Endothelial cell of umbilical vein (primary cell): ENCODE data around the gene LAMC1. TPM values are rescaled to one million over a fixed set of nuclear protein-coding genes. Genes with fewer than 3 reads are reported as not detected.

ENCODE experiments used
- BruUV-seq: library from RNA; stranded (reverse); fragments of 400-500 nt; replicated peaks from 2 replicates; lab custom pipeline; 2021; lab: Mats Ljungman, UMichigan
- CTCF ChIA-PET: fragments of 300-600, 350-600 bp; sonication (Branson Sonifier 250); formaldehyde crosslinking; loops from one replicate; lab custom pipeline; 2021; ENCODE audit warnings: antibody characterized with exemption, inconsistent platforms; lab: Charles Lee
- POLR2A ChIA-PET: fragments of 300-600, 350-600 bp; sonication (Branson Sonifier 250); formaldehyde crosslinking; loops from one replicate; lab custom pipeline; 2021; ENCODE audit warnings: antibody characterized with exemption, inconsistent platforms; lab: Charles Lee
- DNase-seq: peaks from one replicate; pipeline ENCODE4 v3.0.0-alpha.2; 2011; ENCODE audit warnings: low read depth, low spot score
- FAIRE-seq: peaks from 2 replicates; lab custom pipeline; 2011; peaks lifted over from hg19 to GRCh38; lab: Jason Lieb, UNC
- H2AFZ ChIP-seq: 2 replicates; pipeline ENCODE4 v1.6.0; 2012; ENCODE audit warnings: low read depth, low read length, control low read depth, inconsistent platforms
- H3K27ac ChIP-seq: 2 replicates; pipeline ENCODE4 v1.5.1; 2011; ENCODE audit warnings: low read depth, mild to moderate bottlenecking, control low read depth, low read length, moderate library complexity; ENCODE audit not compliant: insufficient read depth
- H3K27me3 ChIP-seq, 2 experiments: 2 replicates each; pipeline versions ENCODE4 v1.6.0 to v1.6.1; 2011; ENCODE audit warnings: low read length in 2 of 2, mixed read lengths in 1 of 2; ENCODE audit not compliant: control insufficient read depth in 2 of 2, insufficient read depth in 2 of 2
- H3K36me3 ChIP-seq, 2 experiments: 2 replicates in 1 of 2; 3 replicates in 1 of 2; pipeline ENCODE4 v1.5.1; 2011; ENCODE audit warnings: low read length in 2 of 2, mild to moderate bottlenecking in 1 of 2, moderate library complexity in 1 of 2; ENCODE audit not compliant: control insufficient read depth in 2 of 2, insufficient read depth in 2 of 2; ENCODE audit errors: extremely low read depth in 1 of 2
- H3K4me1 ChIP-seq: 3 replicates; pipeline ENCODE4 v1.5.1; 2011; ENCODE audit warnings: mild to moderate bottlenecking, low read length; ENCODE audit not compliant: control insufficient read depth, insufficient read depth; ENCODE audit errors: extremely low read depth
- H3K4me2 ChIP-seq: 2 replicates; pipeline ENCODE4 v1.6.1; 2011; ENCODE audit warnings: low read length, control low read depth, mixed read lengths; ENCODE audit not compliant: insufficient read depth
- H3K4me3 ChIP-seq, 3 experiments: fragments of 200-600 bp in 1 of 3; sonication (generic), shearing (Covaris generic) in 1 of 3; replicated peaks in 1 of 3; 2 replicates each; pipeline ENCODE4 v1.5.1; 2011 to 2016; ENCODE audit warnings: control low read depth in 3 of 3, low read length in 3 of 3, mild to moderate bottlenecking in 2 of 3, inconsistent platforms in 1 of 3, low read depth in 1 of 3, moderate library complexity in 1 of 3; ENCODE audit not compliant: insufficient read depth in 1 of 3
- H3K79me2 ChIP-seq: 2 replicates; pipeline ENCODE4 v1.6.0; 2012; ENCODE audit warnings: low read length, inconsistent platforms; ENCODE audit not compliant: control insufficient read depth, insufficient read depth
- H3K9ac ChIP-seq: replicated peaks from 2 replicates; pipeline ENCODE3; 2011; ENCODE audit warnings: low read length, control low read depth; ENCODE audit not compliant: insufficient read depth; ENCODE audit errors: extremely low read depth
- H3K9me1 ChIP-seq: replicated peaks from 3 replicates; pipeline ENCODE4 v1.6.0; 2011; ENCODE audit warnings: mild to moderate bottlenecking, low read length; ENCODE audit not compliant: control insufficient read depth, insufficient read depth; ENCODE audit errors: extremely low read depth
- H3K9me3 ChIP-seq: replicated peaks from 2 replicates; pipeline ENCODE4 v1.5.1; 2012; ENCODE audit warnings: low read length, inconsistent platforms; ENCODE audit not compliant: control insufficient read depth, insufficient read depth
- H4K20me1 ChIP-seq: replicated peaks from 2 replicates; pipeline ENCODE3; 2011; ENCODE audit warnings: mild to moderate bottlenecking, low read length; ENCODE audit not compliant: control insufficient read depth, insufficient read depth; ENCODE audit errors: extremely low read depth
- EZH2 ChIP-seq: IDR thresholded peaks from 2 replicates; pipeline ENCODE4 v1.6.1; 2012; ENCODE audit warnings: borderline replicate concordance, low read depth, mild to moderate bottlenecking, moderate library complexity, low read length, inconsistent platforms; ENCODE audit not compliant: severe bottlenecking
- MYC ChIP-seq: IDR thresholded peaks from one replicate; pipeline ENCODE4 v1.6.1; 2011; ENCODE audit warnings: mild to moderate bottlenecking, low read depth, low read length
- POLR2A ChIP-seq: IDR thresholded peaks from 2 replicates; pipeline ENCODE4 v1.6.1; 2012; ENCODE audit warnings: low read depth, mild to moderate bottlenecking, control low read depth, low read length
- POLR2AphosphoS5 ChIP-seq: IDR thresholded peaks from 2 replicates; pipeline ENCODE4 v1.6.1; 2012; ENCODE audit warnings: low read depth, mild to moderate bottlenecking, control low read depth, low read length, moderate library complexity; ENCODE audit not compliant: insufficient read depth
- dilution Hi-C: fragments of 300-500 bp; cut with MboI; formaldehyde crosslinking; loops from one replicate; pipeline ENCODE4 v1.15.0; 2019; ENCODE audit warnings: low sequenced_read_pairs; ENCODE audit not compliant: extremely low pct_ligation_motif_present
- intact Hi-C: fragments of 100-400 bp; cut with micrococcal nuclease; formaldehyde crosslinking; loops from one replicate; pipeline ENCODE4 v1.10.0; 2022
- polyA plus RNA-seq, 4 experiments: library from polyadenylated mRNA; depleted of rRNA in 3 of 4; stranded (reverse) in 3 of 4; unstranded in 1 of 4; fragments of >200 nt; gene quantifications; 2 replicates each; pipeline versions ENCODE4 v1.2.1 to v1.2.3, GENCODE V29; 2011 to 2012; ENCODE audit warnings: missing spikeins in 1 of 4
- total RNA-seq: library from RNA; stranded (reverse); gene quantifications from 2 replicates; pipeline ENCODE4 v1.2.3, GENCODE V29; 2021
- TF ChIP-seq, protein P1 (sequence below), 2 donors: IDR thresholded peaks; 1 replicate in 1 of 2; 2 replicates in 1 of 2; pipeline ENCODE4 v1.5.1; 2011; ENCODE audit warnings: low read length in 2 of 2, mild to moderate bottlenecking in 2 of 2, moderate library complexity in 2 of 2, control low read depth in 1 of 2, inconsistent platforms in 1 of 2, low read depth in 1 of 2; ENCODE audit not compliant: insufficient read depth in 1 of 2; ENCODE audit errors: extremely low read depth in 1 of 2
- TF ChIP-seq, protein P2 (sequence below): IDR thresholded peaks from 2 replicates; pipeline ENCODE4 v1.6.1; 2011; ENCODE audit not compliant: insufficient read depth, insufficient read length

LAMC1 gene
- total and polyA plus RNA-seq, 2 donors (not counting 3 experiments of a cell fraction or from before 2014, with no cell fraction given), result 92.5 to 216 TPM

DNA sequence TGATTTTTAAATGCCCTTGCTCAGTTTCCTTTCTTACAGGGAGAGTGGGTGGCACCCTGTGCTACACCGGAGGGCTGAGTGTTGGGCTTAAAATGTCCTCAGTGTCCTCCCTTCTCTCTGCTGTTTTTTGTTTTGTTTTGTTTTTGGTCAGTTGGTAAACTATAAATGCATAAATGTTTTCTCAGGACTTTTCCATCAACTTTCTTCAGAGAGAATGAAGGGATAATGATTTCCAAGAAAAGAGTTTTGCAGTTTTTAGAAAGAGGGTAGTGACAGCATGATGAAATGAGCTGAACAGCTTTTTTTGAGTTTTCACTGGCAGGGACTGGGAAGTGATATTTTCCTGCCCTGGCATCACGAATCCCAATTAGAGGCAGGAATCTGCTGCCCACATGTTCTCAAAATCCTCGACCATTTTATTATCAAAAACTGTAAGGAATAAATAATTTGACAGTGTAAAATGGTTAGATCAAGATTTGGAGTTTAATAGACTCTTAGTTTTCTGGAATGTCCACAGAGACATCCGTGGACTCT, 15.2 kb downstream of the LAMC1 start:
- Histone ChIP-seq H2AFZ (no peak overlapping the region), H3K79me2 (peaks cover 93% of the 10 kb centered on the region), H3K4me3 (no peak overlapping the region), H3K4me2 (no peak overlapping the region), H3K27ac (no peak overlapping the region), H3K9me1 (no peaks in the 10 kb centered on the region), H3K9me3 (no peaks in the 10 kb centered on the region), H3K4me1 (peaks cover 27% of the 10 kb centered on the region), H3K36me3 (no peaks in the 10 kb centered on the region), H3K27me3 (no peaks in the 10 kb centered on the region), H4K20me1 (no peaks in the 10 kb centered on the region), H3K9ac (no peak overlapping the region)
- POLR2A ChIA-PET, result no interaction called here
- intact Hi-C loops (loop anchor here (5.0 kb wide), 1 partner anchor 69 kb away; no protein-coding TSS in a partner anchor), dilution Hi-C loops (no loop called here)
- DNase-seq (no peak), FAIRE-seq (no peak)
- TF ChIP-seq, protein P1, sequence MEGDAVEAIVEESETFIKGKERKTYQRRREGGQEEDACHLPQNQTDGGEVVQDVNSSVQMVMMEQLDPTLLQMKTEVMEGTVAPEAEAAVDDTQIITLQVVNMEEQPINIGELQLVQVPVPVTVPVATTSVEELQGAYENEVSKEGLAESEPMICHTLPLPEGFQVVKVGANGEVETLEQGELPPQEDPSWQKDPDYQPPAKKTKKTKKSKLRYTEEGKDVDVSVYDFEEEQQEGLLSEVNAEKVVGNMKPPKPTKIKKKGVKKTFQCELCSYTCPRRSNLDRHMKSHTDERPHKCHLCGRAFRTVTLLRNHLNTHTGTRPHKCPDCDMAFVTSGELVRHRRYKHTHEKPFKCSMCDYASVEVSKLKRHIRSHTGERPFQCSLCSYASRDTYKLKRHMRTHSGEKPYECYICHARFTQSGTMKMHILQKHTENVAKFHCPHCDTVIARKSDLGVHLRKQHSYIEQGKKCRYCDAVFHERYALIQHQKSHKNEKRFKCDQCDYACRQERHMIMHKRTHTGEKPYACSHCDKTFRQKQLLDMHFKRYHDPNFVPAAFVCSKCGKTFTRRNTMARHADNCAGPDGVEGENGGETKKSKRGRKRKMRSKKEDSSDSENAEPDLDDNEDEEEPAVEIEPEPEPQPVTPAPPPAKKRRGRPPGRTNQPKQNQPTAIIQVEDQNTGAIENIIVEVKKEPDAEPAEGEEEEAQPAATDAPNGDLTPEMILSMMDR (IDR thresholded peaks at IDR 0.05; ENCODE audit: extremely low read depth in 1 of 2, insufficient read depth in 1 of 2, low read depth in 1 of 2, low read length in 2 of 2), result no peak
- TF ChIP-seq POLR2AphosphoS5 (no peak), POLR2A (no peak), EZH2 (no peak), MYC (no peak)
- TF ChIP-seq, protein P2, sequence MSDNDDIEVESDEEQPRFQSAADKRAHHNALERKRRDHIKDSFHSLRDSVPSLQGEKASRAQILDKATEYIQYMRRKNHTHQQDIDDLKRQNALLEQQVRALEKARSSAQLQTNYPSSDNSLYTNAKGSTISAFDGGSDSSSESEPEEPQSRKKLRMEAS, result no peak
- no TSS peak for BruUV-seq
- CTCF ChIA-PET, result interaction anchor here (1.2 to 2.4 kb wide), 2 partner anchors 33 to 41 kb away, joined by 4 to 8 read pairs; no protein-coding TSS in a partner anchor
